K562 (cell line): ENCODE results near the gene MBNL1. TPM values are rescaled to one million over a fixed set of nuclear protein-coding genes. Genes with fewer than 3 reads are reported as not detected.

Experiments used
- ATAC-seq: fragments of 200-7000 bp; cut with Tn5 transposase; 3 replicates; pipeline ENCODE4 v1.9.1; 2020; ENCODE audit warnings: moderate library complexity
- BruUV-seq: library from RNA; stranded (reverse); fragments of 400-500 nt; replicated peaks from 2 replicates; lab custom pipeline; 2021; lab: Mats Ljungman, UMichigan
- CTCF ChIA-PET: fragments of 300-600 bp; formaldehyde crosslinking; extraction: SDS; loops from one replicate; lab custom pipeline; 2021; ENCODE audit warnings: low intra/inter-chr PET ratio; lab: Yijun Ruan, JAX
- POLR2A ChIA-PET: fragments of 300-600, 350-650 bp; sonication (Branson Sonifier 250); formaldehyde crosslinking; extraction: SDS; loops from one replicate; lab custom pipeline; 2021; ENCODE audit warnings: antibody characterized with exemption, inconsistent platforms; lab: Yijun Ruan, JAX
- DNase-seq, 4 experiments: peaks; one replicate each; pipeline versions ENCODE4 v3.0.0 to v3.0.0-alpha.2; 2011 to 2018; ENCODE audit warnings: low spot score in 3 of 4, mixed read lengths in 3 of 4; ENCODE audit errors: extremely low read depth in 1 of 4
- FAIRE-seq: peaks from 2 replicates; lab custom pipeline; 2011; peaks lifted over from hg19 to GRCh38; lab: Jason Lieb, UNC
- H2AFZ ChIP-seq: 2 replicates; pipeline ENCODE4 v1.6.0; 2011; ENCODE audit warnings: low read depth, low read length, control low read depth, inconsistent platforms
- H3K27ac ChIP-seq: fragments of 200-600 bp; 3 replicates; pipeline ENCODE4 v1.8.0; 2011; ENCODE audit warnings: low read depth, mild to moderate bottlenecking, control low read depth, inconsistent platforms, low read length, moderate library complexity, mixed read lengths; ENCODE audit errors: extremely low read depth
- H3K27me3 ChIP-seq, 2 experiments: fragments of 300-600 bp in 1 of 2; 2 replicates in 1 of 2; 3 replicates in 1 of 2; pipeline versions ENCODE4 v1.6.0 to v1.8.0; 2011; ENCODE audit warnings: inconsistent platforms in 2 of 2, low read length in 2 of 2, mild to moderate bottlenecking in 1 of 2, mixed read lengths in 1 of 2, moderate library complexity in 1 of 2; ENCODE audit not compliant: control insufficient read depth in 2 of 2, insufficient read depth in 2 of 2
- H3K36me3 ChIP-seq: fragments of 300-600 bp; 3 replicates; pipeline ENCODE4 v1.8.0; 2011; ENCODE audit warnings: mild to moderate bottlenecking, low read length, inconsistent platforms; ENCODE audit not compliant: control insufficient read depth, insufficient read depth
- H3K4me1 ChIP-seq, 2 experiments: fragments of 200-600 bp in 1 of 2; replicated peaks in 1 of 2; 2 replicates in 1 of 2; 3 replicates in 1 of 2; pipeline versions ENCODE4 v1.5.1 to v1.8.0; 2011; ENCODE audit warnings: inconsistent platforms in 2 of 2, low read length in 2 of 2, mild to moderate bottlenecking in 1 of 2, mixed read lengths in 1 of 2, moderate library complexity in 1 of 2; ENCODE audit not compliant: control insufficient read depth in 2 of 2, insufficient read depth in 2 of 2
- H3K4me2 ChIP-seq: 2 replicates; pipeline ENCODE4 v1.6.1; 2011; ENCODE audit warnings: low read length, control low read depth, inconsistent platforms, mixed read lengths; ENCODE audit not compliant: insufficient read depth
- H3K4me3 ChIP-seq: fragments of 200-600 bp; sonication (generic), shearing (Covaris generic); 2 replicates; pipeline ENCODE4 v1.5.1; 2016; ENCODE audit warnings: control low read depth, inconsistent platforms
- H3K79me2 ChIP-seq: fragments of 200-600 bp; 3 replicates; pipeline ENCODE4 v1.8.0; 2011; ENCODE audit warnings: low read length, inconsistent platforms; ENCODE audit not compliant: control insufficient read depth, insufficient read depth
- H3K9ac ChIP-seq, 2 experiments: 2 replicates each; pipeline versions ENCODE4 v1.6.0 to v1.6.1; 2011; ENCODE audit warnings: low read depth in 2 of 2, low read length in 2 of 2, control low read depth in 1 of 2, inconsistent platforms in 1 of 2, mild to moderate bottlenecking in 1 of 2, mixed read lengths in 1 of 2; ENCODE audit not compliant: insufficient read depth in 1 of 2
- H3K9me1 ChIP-seq: one replicate; pipeline ENCODE4 v1.6.0; 2011; ENCODE audit warnings: inconsistent platforms, mild to moderate bottlenecking, low read length, moderate library complexity; ENCODE audit not compliant: control insufficient read depth, insufficient read depth
- H3K9me3 ChIP-seq: replicated peaks from 2 replicates; pipeline ENCODE4 v1.5.1; 2011; ENCODE audit warnings: low read depth, low read length, inconsistent platforms; ENCODE audit not compliant: control insufficient read depth, insufficient read depth
- H4K20me1 ChIP-seq: replicated peaks from 2 replicates; pipeline ENCODE4 v1.6.1; 2011; ENCODE audit warnings: low read length, inconsistent platforms, mixed read lengths; ENCODE audit not compliant: control insufficient read depth, insufficient read depth
- EGR1 ChIP-seq: fragments of 450-650 bp; conservative IDR thresholded peaks from 2 replicates; pipeline ENCODE4 v1.6.1; 2017; ENCODE audit warnings: mild to moderate bottlenecking
- NBN ChIP-seq: fragments of 450-650 bp; IDR thresholded peaks from 2 replicates; pipeline ENCODE4 v1.6.1; 2016; ENCODE audit warnings: low read depth, mild to moderate bottlenecking
- POLR2A ChIP-seq: fragments of 450-650 bp; conservative IDR thresholded peaks from 2 replicates; pipeline ENCODE4 v1.6.1; 2016
- POLR2G ChIP-seq: fragments of 200-400 bp; formaldehyde crosslinking; IDR thresholded peaks from 2 replicates; pipeline ENCODE4 v1.6.1; 2017; ENCODE audit warnings: low read depth, mild to moderate bottlenecking, antibody characterized with exemption, low read length, moderate library complexity
- SP1 ChIP-seq: sonication (generic); formaldehyde crosslinking; IDR thresholded peaks from 2 replicates; pipeline ENCODE4 v1.8.1; 2022; ENCODE audit warnings: mild to moderate bottlenecking, missing genetic modification reagents
- WGBS: fragments of 100-300 bp; shearing (Covaris generic); methylation state at CpG from one replicate; pipeline ENCODE4 v1.1.6; 2016; ENCODE audit warnings: low coverage, mixed read lengths; ENCODE audit not compliant: insufficient coverage; ENCODE audit errors: missing lambda C conversion rate; 5-methylcytosine and 5-hydroxymethylcytosine counted together
- in situ Hi-C: fragments of 300-500 bp; cut with MboI; formaldehyde crosslinking; loops from 4 replicates; pipeline ENCODE4 v1.15.0; 2018; ENCODE audit warnings: inconsistent platforms, mixed read lengths
- intact Hi-C: fragments of 100-400 bp; cut with micrococcal nuclease; formaldehyde crosslinking; loops from 2 replicates; pipeline ENCODE4 v1.14.2; 2022
- polyA plus RNA-seq, 8 experiments: library from polyadenylated mRNA; depleted of rRNA in 4 of 8; stranded (reverse) in 5 of 8; unstranded in 3 of 8; fragments of >200 nt; fragmentation: Nextera tagmentation in 2 of 8; fragmentation: Illumina TruSeq in 1 of 8; extraction: Ambion mirVana in 2 of 8; extraction: Trizol in 1 of 8; gene quantifications; 2 replicates each; pipeline versions ENCODE4 v1.2.1 to v1.2.3, GENCODE V29; 2011 to 2014; ENCODE audit warnings: inconsistent platforms in 1 of 8, missing spikeins in 1 of 8
- total RNA-seq, 7 experiments: library from RNA; depleted of rRNA in 6 of 7; stranded (reverse); fragments of >200 nt in 6 of 7; fragmentation: Illumina TruSeq in 2 of 7; extraction: Trizol in 2 of 7; gene quantifications; 2 replicates each; pipeline versions ENCODE4 v1.2.1 to v1.2.3, GENCODE V29; 2011 to 2021; ENCODE audit warnings: low replicate concordance in 1 of 7
- TF ChIP-seq, protein P1 (sequence below): sonication (generic); IDR thresholded peaks from 2 replicates; pipeline ENCODE4 v1.6.1; 2016

The MBNL1 gene
- total and polyA plus RNA-seq, 9 of the 15 experiments (the other 6 are each of a cell fraction or from before 2014, with no cell fraction given): 70.3 to 243 (median 220) TPM

DNA sequence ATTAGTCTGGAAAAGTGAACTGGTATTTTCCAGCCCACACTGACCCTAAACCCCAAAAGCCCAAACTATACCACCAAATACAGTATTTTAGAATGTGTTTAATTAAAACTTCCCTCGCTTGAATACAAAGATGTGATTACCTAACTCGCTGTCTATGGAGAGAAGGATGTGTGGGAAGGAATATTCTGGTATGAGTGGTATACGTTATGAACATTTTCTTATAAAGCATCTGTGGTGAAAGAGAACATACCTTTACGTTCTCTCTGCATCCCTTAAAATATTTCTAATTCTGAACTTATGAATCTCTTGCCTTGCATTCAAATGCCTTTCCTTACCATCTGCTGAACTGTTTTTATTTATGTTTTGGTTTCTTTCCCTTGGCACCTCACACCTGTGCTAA is 201.4 kb downstream of the MBNL1 start:
- intact Hi-C loops: loop anchor here (5.0 kb wide), 1 partner anchor 538 kb away; no protein-coding TSS in a partner anchor
- Histone ChIP-seq H3K9ac (no peak overlapping the region), H3K4me3 (no peak overlapping the region), H3K4me2 (no peak overlapping the region), H3K79me2 (no peaks in the 10 kb centered on the region; the same call in 2 of the 3 replicates), H3K9me1 (no peaks in the 10 kb centered on the region), H4K20me1 (no peaks in the 10 kb centered on the region), H3K4me1 (no peaks in the 10 kb centered on the region; a peak in 1 of 5 replicates), H3K27ac (no peak overlapping the region), H2AFZ (no peak overlapping the region), H3K9me3 (no peaks in the 10 kb centered on the region), H3K27me3 (no peaks in the 10 kb centered on the region), H3K36me3 (peaks cover 19% of the 10 kb centered on the region; the same call in 2 of the 3 replicates)
- ChIA-PET POLR2A (no interaction called here), CTCF (no interaction called here)
- in situ Hi-C loops: no loop called here
- 77% methylated on average over 4 of the region's 4 CpGs for WGBS
- DNase-seq: no peak
- no peak for ATAC-seq
- no peak for FAIRE-seq
- TF ChIP-seq EGR1 (no peak), POLR2G (peak; percentile 36; the same call in 1 of the 2 replicates), SP1 (no peak)
- no TSS peak for BruUV-seq

DNA sequence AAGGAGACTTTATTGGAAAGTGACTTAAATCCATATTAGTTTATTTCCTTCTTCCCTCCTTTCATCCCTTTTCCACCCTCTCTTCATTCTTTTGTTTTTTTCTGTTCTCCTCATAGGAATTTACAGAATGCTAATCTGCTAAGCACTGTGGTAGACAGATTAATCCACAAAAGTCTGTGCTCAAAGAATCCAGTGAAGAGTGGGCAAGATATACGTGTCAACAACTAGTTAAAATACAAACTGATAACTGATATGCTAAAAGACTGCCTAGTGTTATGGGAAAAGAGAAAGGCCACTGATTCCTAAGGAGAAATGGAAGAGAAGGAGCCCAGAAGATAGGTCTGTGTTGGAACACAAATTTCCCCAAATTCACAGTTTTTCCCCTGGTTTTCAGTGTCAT is 202.2 kb downstream of the MBNL1 start:
- no peak overlapping the region for H3K4me2 ChIP-seq
- no peak overlapping the region for H3K4me3 ChIP-seq
- H2AFZ ChIP-seq: no peak overlapping the region
- 13% methylated on average over 1 of the region's 1 CpG for WGBS
- H4K20me1 ChIP-seq: no peaks in the 10 kb centered on the region
- ATAC-seq: no peak
- in situ Hi-C loops: no loop called here
- H3K9ac ChIP-seq: no peak overlapping the region
- peaks cover 11% of the 10 kb centered on the region; the same call in 1 of the 3 replicates for H3K36me3 ChIP-seq
- H3K27me3 ChIP-seq: no peaks in the 10 kb centered on the region
- no peaks in the 10 kb centered on the region; the same call in 2 of the 3 replicates for H3K79me2 ChIP-seq
- no peaks in the 10 kb centered on the region for H3K9me1 ChIP-seq
- no TSS peak for BruUV-seq
- POLR2A ChIA-PET: no interaction called here
- no peaks in the 10 kb centered on the region for H3K9me3 ChIP-seq
- TF ChIP-seq NBN: no peak
- TF ChIP-seq POLR2A: peak; percentile 22; the same call in 1 of the 2 replicates
- TF ChIP-seq, protein P1, sequence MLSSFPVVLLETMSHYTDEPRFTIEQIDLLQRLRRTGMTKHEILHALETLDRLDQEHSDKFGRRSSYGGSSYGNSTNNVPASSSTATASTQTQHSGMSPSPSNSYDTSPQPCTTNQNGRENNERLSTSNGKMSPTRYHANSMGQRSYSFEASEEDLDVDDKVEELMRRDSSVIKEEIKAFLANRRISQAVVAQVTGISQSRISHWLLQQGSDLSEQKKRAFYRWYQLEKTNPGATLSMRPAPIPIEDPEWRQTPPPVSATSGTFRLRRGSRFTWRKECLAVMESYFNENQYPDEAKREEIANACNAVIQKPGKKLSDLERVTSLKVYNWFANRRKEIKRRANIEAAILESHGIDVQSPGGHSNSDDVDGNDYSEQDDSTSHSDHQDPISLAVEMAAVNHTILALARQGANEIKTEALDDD: peak; percentile 62; the same call in 1 of the 2 replicates
- TF ChIP-seq, all 486 proteins: peak for 2
- no peak for FAIRE-seq
- Histone ChIP-seq H3K27ac (no peak overlapping the region), H3K4me1 (no peaks in the 10 kb centered on the region; a peak in 1 of 5 replicates)
- DNase-seq: no peak
- CTCF ChIA-PET: interaction anchor here (0.6 to 0.7 kb wide), 2 partner anchors 451 to 1244 kb away, joined by 3 to 4 read pairs; no protein-coding TSS in a partner anchor
- intact Hi-C loops: loop anchor here (5.0 kb wide), 1 partner anchor 539 kb away; no protein-coding TSS in a partner anchor
